Mucosa of stomach (tissue), 1 donor: ENCODE data around the gene CEP95.

Source experiments
- H3K27me3 ChIP-seq: one replicate; pipeline ENCODE4 v1.7.0; 2013; ENCODE audit warnings: mild to moderate bottlenecking, low read length; ENCODE audit not compliant: control insufficient read depth, insufficient read depth
- H3K36me3 ChIP-seq: one replicate; pipeline ENCODE4 v1.7.0; 2013; ENCODE audit warnings: low read length; ENCODE audit not compliant: control insufficient read depth, insufficient read depth
- H3K4me1 ChIP-seq: one replicate; pipeline ENCODE4 v1.7.0; 2013; ENCODE audit warnings: mild to moderate bottlenecking, low read length; ENCODE audit not compliant: control insufficient read depth, insufficient read depth
- H3K4me3 ChIP-seq: one replicate; pipeline ENCODE4 v1.7.0; 2013; ENCODE audit warnings: low read length
- H3K9ac ChIP-seq: one replicate; pipeline ENCODE4 v1.7.0; 2013; ENCODE audit warnings: mild to moderate bottlenecking, low read length, moderate library complexity
- H3K9me3 ChIP-seq: one replicate; pipeline ENCODE4 v1.7.0; 2013; ENCODE audit warnings: mild to moderate bottlenecking, low read length, moderate library complexity; ENCODE audit not compliant: control insufficient read depth
- donor health status: Pancreatic carcinoma.

Gene CEP95

DNA sequence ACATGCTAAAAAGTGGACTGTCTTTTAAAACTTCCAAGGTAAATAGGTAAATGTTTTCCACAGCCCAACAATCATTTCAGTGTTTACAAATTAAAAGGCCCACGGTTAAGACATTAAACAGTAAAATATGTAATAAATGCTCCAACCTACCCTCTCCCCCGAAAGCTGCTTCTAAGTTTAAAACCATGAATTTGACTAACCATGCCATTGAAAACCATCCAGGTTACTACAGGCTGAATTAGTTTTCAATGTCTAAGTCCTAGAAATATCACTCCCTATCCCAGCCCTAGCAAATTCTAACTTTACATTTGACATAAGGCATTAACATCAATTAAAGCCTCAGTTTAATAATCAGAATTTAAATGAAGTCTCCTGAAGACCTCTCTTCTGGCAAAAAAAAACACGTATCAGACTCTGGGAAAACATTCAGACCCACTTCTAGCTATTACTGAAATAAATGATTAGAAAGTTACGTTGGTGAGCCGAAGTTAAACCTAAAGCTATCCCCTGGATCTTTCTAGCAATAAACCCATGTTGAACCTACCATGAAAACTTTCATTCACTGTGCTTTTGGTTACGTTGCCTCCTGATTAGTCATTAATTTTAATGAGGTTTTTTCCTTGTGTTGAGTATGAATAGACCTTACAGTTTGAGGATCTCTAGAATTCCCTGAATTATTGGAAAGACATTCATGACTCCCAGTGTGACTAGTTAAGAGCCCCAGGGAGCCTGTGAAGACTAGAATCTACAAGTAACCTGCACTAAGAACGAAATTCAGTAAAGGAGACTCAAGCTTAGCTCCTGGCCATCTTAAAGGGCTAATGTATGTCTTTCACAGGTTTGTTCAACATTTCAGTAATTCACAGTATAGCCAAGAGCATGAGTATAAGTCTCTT, 8.2 kb upstream of the CEP95 start:
- peaks cover 16% of the 10 kb centered on the region for H3K4me1 ChIP-seq
- H3K4me3 ChIP-seq: no peak overlapping the region
- no peaks in the 10 kb centered on the region for H3K9me3 ChIP-seq
- peaks cover 31% of the 10 kb centered on the region for H3K36me3 ChIP-seq
- no peaks in the 10 kb centered on the region for H3K27me3 ChIP-seq
- H3K9ac ChIP-seq: no peak overlapping the region

- Histone ChIP-seq H3K9ac (no peak overlapping the region), H3K4me1 (peaks cover 22% of the 10 kb centered on the region), H3K4me3 (no peak overlapping the region), H3K9me3 (no peaks in the 10 kb centered on the region), H3K27me3 (no peaks in the 10 kb centered on the region), H3K36me3 (peaks cover 31% of the 10 kb centered on the region)
Observed at GRCh38 chr17:64499805-64500486, 6.8 kb upstream of the CEP95 start.

DNA sequence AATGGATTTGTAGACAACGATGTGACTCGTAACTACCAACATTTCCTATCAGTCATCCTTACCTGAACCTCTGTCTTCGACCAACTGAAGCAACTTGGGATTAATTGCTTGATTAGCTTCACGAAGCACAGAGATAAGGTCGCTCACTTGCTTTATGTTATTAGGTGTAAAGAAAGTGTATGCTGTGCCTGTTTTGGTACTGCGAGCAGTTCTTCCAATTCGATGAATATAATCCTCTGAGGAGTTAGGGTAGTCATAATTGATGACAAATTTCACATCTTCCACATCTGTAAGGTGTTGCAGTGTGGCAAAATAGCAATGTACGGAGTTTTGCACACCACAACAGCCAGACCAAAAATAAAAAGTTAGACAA, 6.3 kb upstream of the CEP95 start:
- Histone ChIP-seq H3K4me3 (no peak overlapping the region), H3K4me1 (peaks cover 22% of the 10 kb centered on the region), H3K9me3 (no peaks in the 10 kb centered on the region), H3K27me3 (no peaks in the 10 kb centered on the region), H3K9ac (no peak overlapping the region), H3K36me3 (peaks cover 31% of the 10 kb centered on the region)

- no peaks in the 10 kb centered on the region for H3K27me3 ChIP-seq
- no peak overlapping the region for H3K4me3 ChIP-seq
- peaks cover 19% of the 10 kb centered on the region for H3K4me1 ChIP-seq
- H3K9ac ChIP-seq: no peak overlapping the region
- no peaks in the 10 kb centered on the region for H3K9me3 ChIP-seq
- H3K36me3 ChIP-seq: peaks cover 31% of the 10 kb centered on the region
Observed at GRCh38 chr17:64500862-64501765, 5.7 kb upstream of the CEP95 start.

- Histone ChIP-seq H3K9ac (no peak overlapping the region), H3K4me1 (peaks cover 18% of the 10 kb centered on the region), H3K27me3 (no peaks in the 10 kb centered on the region), H3K36me3 (peaks cover 31% of the 10 kb centered on the region), H3K4me3 (no peak overlapping the region), H3K9me3 (no peaks in the 10 kb centered on the region)
Observed at GRCh38 chr17:64502021-64502420, 4.8 kb upstream of the CEP95 start.

DNA sequence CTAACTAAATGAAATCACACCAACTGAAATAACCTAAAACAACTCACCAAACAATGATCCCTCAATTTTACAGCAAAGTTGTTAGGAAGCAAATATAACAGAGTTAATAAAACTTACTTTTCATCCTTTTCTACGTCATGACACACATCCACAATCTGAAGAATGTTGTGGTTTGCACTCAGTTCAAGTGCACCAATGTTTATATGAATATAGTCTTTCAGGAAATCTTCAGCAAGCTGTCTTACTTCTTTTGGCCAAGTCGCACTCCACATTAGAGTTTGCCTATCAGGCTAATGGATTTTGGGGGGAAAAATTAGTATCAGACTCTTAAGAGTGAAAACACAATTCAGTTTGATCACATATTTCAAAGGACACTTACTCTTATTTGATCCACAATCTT, 4.0 kb upstream of the CEP95 start:
- Histone ChIP-seq H3K4me1 (peaks cover 12% of the 10 kb centered on the region), H3K9me3 (no peaks in the 10 kb centered on the region), H3K27me3 (no peaks in the 10 kb centered on the region), H3K36me3 (peaks cover 31% of the 10 kb centered on the region), H3K9ac (no peak overlapping the region), H3K4me3 (no peak overlapping the region)

- H3K9me3 ChIP-seq: no peaks in the 10 kb centered on the region
- no peaks in the 10 kb centered on the region for H3K27me3 ChIP-seq
- no peak overlapping the region for H3K4me3 ChIP-seq
- H3K4me1 ChIP-seq: peaks cover 10% of the 10 kb centered on the region
- peaks cover 31% of the 10 kb centered on the region for H3K36me3 ChIP-seq
- H3K9ac ChIP-seq: no peak overlapping the region
Observed at GRCh38 chr17:64503341-64503740, 3.4 kb upstream of the CEP95 start.

DNA sequence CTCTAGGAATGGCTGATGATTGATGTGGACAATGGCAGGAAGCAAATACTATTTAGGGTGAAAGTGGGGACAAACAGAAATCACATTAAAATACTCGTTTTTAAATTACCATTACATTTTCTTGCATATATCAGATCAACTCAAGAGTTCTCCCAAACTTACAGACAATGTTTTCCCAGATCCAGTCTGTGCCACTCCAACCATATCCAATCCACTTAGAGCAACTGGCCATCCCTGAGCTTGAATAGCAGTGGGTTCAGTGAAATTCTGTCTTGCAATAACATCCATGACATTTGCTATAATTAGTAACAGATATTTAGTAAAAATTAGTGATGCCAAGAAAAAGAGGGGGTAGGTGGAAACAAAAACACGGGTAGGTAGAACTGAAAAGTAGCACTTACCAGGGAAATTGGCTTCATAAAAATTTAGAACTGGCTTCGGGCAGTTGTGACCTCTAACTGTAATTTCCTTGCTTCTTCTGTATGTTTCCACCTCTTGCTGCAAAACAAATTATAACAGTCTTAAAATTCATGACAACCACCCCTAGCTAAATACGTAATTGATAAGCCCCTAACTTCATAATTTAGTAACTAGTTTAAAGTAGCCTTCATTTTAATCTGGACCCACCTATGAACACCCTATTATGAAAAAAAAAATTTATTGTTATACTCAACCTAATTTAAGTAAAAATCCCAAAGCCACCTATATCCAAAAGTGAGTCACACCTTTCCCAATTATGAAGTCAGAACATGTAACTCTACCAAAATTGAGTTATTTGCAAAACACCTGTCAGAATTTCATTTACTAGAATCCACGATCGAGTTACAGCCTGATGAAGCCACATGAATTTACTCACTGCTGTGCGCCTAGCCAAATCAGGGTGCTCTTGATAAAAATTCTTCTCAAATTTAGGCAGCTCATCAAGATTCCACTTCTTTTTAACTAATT, 2.7 kb upstream of the CEP95 start:
- Histone ChIP-seq H3K4me1 (peaks cover 10% of the 10 kb centered on the region), H3K4me3 (peak overlapping the region; percentile 52), H3K36me3 (peaks cover 31% of the 10 kb centered on the region), H3K9ac (peak overlapping the region; percentile 100), H3K9me3 (no peaks in the 10 kb centered on the region), H3K27me3 (no peaks in the 10 kb centered on the region)

- peaks cover 10% of the 10 kb centered on the region for H3K4me1 ChIP-seq
- no peaks in the 10 kb centered on the region for H3K27me3 ChIP-seq
- H3K9me3 ChIP-seq: no peaks in the 10 kb centered on the region
- peak overlapping the region; percentile 100 for H3K9ac ChIP-seq
- H3K4me3 ChIP-seq: peak overlapping the region; percentile 52
- H3K36me3 ChIP-seq: peaks cover 30% of the 10 kb centered on the region
Observed at GRCh38 chr17:64504769-64505339, 1.9 kb upstream of the CEP95 start.

GRCh38 chr17:64505340-64506200, 1.2 kb upstream of the CEP95 start:
- peak overlapping the region; percentile 100 for H3K9ac ChIP-seq
- H3K4me1 ChIP-seq: peaks cover 10% of the 10 kb centered on the region
- peak overlapping the region; percentile 90 for H3K4me3 ChIP-seq
- H3K9me3 ChIP-seq: no peaks in the 10 kb centered on the region
- no peaks in the 10 kb centered on the region for H3K27me3 ChIP-seq
- H3K36me3 ChIP-seq: peaks cover 23% of the 10 kb centered on the region
